Liver (tissue), 9 donors: ENCODE measurements around the gene MPPE1. TPM values are rescaled to one million over a fixed set of nuclear protein-coding genes. Genes with fewer than 3 reads are reported as not detected.
A peak's percentile ranks its signal among the peaks of the same experiment; 100 is the strongest.

Experiments used
- DNase-seq: peaks from one replicate; pipeline ENCODE4 v3.0.0-alpha.2; 2017; ENCODE audit warnings: low spot score
- H3K27ac ChIP-seq, 2 donors: one replicate each; pipeline ENCODE4 v1.7.0; 2013; ENCODE audit warnings: inconsistent platforms in 2 of 2, low read length in 2 of 2, control low read depth in 1 of 2, low read depth in 1 of 2, mild to moderate bottlenecking in 1 of 2
- H3K27me3 ChIP-seq, 4 donors: one replicate each; pipeline versions ENCODE4 v1.6.1 to v1.7.0; 2013; ENCODE audit warnings: low read length in 3 of 4, inconsistent platforms in 1 of 4, mild to moderate bottlenecking in 1 of 4, moderate library complexity in 1 of 4; ENCODE audit not compliant: control insufficient read depth in 4 of 4, insufficient read depth in 4 of 4
- H3K36me3 ChIP-seq, 4 donors: one replicate each; pipeline versions ENCODE4 v1.6.1 to v1.7.0; 2013; ENCODE audit warnings: low read length in 3 of 4, mild to moderate bottlenecking in 3 of 4, low read depth in 1 of 4, moderate library complexity in 1 of 4; ENCODE audit not compliant: control insufficient read depth in 4 of 4, insufficient read depth in 3 of 4
- H3K4me1 ChIP-seq, 4 donors: one replicate each; pipeline versions ENCODE4 v1.6.1 to v1.7.0; 2013; ENCODE audit warnings: low read length in 3 of 4, mild to moderate bottlenecking in 3 of 4, moderate library complexity in 1 of 4; ENCODE audit not compliant: control insufficient read depth in 4 of 4, insufficient read depth in 4 of 4
- H3K4me3 ChIP-seq, 3 donors: one replicate each; pipeline versions ENCODE4 v1.6.1 to v1.7.0; 2013; ENCODE audit warnings: low read length in 3 of 3, control low read depth in 1 of 3, low read depth in 1 of 3, mild to moderate bottlenecking in 1 of 3
- H3K9ac ChIP-seq, 2 donors: one replicate each; pipeline ENCODE4 v1.7.0; 2013; ENCODE audit warnings: low read length in 2 of 2, mild to moderate bottlenecking in 2 of 2, moderate library complexity in 2 of 2, control low read depth in 1 of 2, low read depth in 1 of 2
- H3K9me3 ChIP-seq, 4 donors: one replicate each; pipeline versions ENCODE4 v1.6.1 to v1.7.0; 2013; ENCODE audit warnings: low read length in 3 of 4; ENCODE audit not compliant: control insufficient read depth in 4 of 4
- EGR1 ChIP-seq, 2 donors: IDR thresholded peaks; 2 replicates each; pipeline ENCODE4 v1.6.1; 2016 to 2018; ENCODE audit warnings: antibody characterized with exemption in 2 of 2, low read depth in 2 of 2
- FOXA1 ChIP-seq: IDR thresholded peaks from 2 replicates; pipeline ENCODE4 v1.6.1; 2016; ENCODE audit warnings: antibody characterized with exemption
- FOXA2 ChIP-seq: IDR thresholded peaks from 2 replicates; pipeline ENCODE4 v1.6.1; 2016; ENCODE audit warnings: antibody characterized with exemption
- GABPA ChIP-seq, 2 donors: IDR thresholded peaks in 1 of 2; conservative IDR thresholded peaks in 1 of 2; 2 replicates each; pipeline ENCODE4 v1.6.1; 2016; ENCODE audit warnings: antibody characterized with exemption in 2 of 2, mild to moderate bottlenecking in 1 of 2, moderate library complexity in 1 of 2
- HNF4G ChIP-seq: IDR thresholded peaks from 2 replicates; pipeline ENCODE4 v1.6.1; 2016; ENCODE audit warnings: antibody characterized with exemption
- JUND ChIP-seq, 2 donors: IDR thresholded peaks; 2 replicates each; pipeline ENCODE4 v1.6.1; 2016; ENCODE audit warnings: antibody characterized with exemption in 2 of 2
- NR2F2 ChIP-seq: IDR thresholded peaks from 2 replicates; pipeline ENCODE4 v1.6.1; 2016; ENCODE audit warnings: antibody characterized with exemption
- RXRA ChIP-seq, 2 donors: IDR thresholded peaks; 2 replicates each; pipeline ENCODE4 v1.6.1; 2017 to 2018; ENCODE audit warnings: antibody characterized with exemption in 2 of 2, mild to moderate bottlenecking in 1 of 2
- SP1 ChIP-seq: IDR thresholded peaks from 2 replicates; pipeline ENCODE4 v1.6.1; 2018; ENCODE audit warnings: antibody characterized with exemption, mild to moderate bottlenecking
- ZBTB33 ChIP-seq: IDR thresholded peaks from 2 replicates; pipeline ENCODE4 v1.6.1; 2016; ENCODE audit warnings: antibody characterized with exemption
- WGBS: extraction: QIAGEN DNeasy Blood & Tissue Kit; methylation state at CpG from one replicate; pipeline ENCODE4 v1.1.7; 2013; 5-methylcytosine and 5-hydroxymethylcytosine counted together
- polyA plus RNA-seq, 2 donors: library from polyadenylated mRNA; stranded (reverse) in 1 of 2; unstranded in 1 of 2; fragments of 200-250 nt in 1 of 2; fragments of >200 nt in 1 of 2; fragmentation: Nextera tagmentation in 1 of 2; extraction: Ambion mirVana in 1 of 2; gene quantifications; one replicate each; pipeline versions ENCODE4 v1.2.1 to v1.2.3, GENCODE V29; 2013 to 2015
- total RNA-seq, 2 donors: library from RNA; depleted of rRNA; stranded (reverse); fragments of >200 nt; gene quantifications; one replicate each; pipeline ENCODE4 v1.2.3, GENCODE V29; 2014
- TF ChIP-seq, protein P1 (sequence below): fragments of 150-350 bp; IDR thresholded peaks from 2 replicates; pipeline ENCODE4 v1.5.1; 2017; ENCODE audit warnings: improper control_type of control experiment, low read depth, low read length; ENCODE audit not compliant: missing input control
- donor health status: healthy.
- donor health status: healthy.
- donor health status: healthy.
- donor health status: healthy.
- donor health status: healthy.

The MPPE1 gene
- total and polyA plus RNA-seq, 4 donors, result 9.8 to 31.6 (median 26.1) TPM

DNA sequence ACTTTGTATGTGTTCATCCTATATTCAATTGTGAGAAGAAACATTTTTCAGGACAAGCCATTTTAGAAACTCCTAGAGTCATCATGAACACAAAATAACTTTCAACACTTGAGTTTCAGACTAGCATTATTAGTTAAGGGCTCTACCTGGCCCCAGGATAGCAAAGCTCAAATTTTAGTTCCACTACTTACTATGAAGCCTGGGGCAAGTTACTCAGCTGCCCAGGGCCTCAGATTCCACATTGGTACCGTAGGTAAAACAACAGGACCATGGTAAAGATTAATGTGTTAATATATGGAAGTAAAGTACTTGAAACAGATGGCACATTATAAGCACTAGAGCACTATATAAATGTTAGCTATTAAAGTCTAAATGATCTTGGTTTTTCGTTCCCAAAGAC lies 19.4 kb downstream of the MPPE1 start:
- H3K36me3 ChIP-seq, result peaks cover 2 to 44% (median 39%) of the 10 kb centered on the region in 4 donors
- H3K27me3 ChIP-seq, result no peaks in the 10 kb centered on the region
- H3K4me3 ChIP-seq, result no peak overlapping the region
- TF ChIP-seq EGR1 (IDR thresholded peaks at IDR 0.05; ENCODE audit: low read depth in 2 of 2) (no peak), RXRA (IDR thresholded peaks at IDR 0.05) (no peak), JUND (IDR thresholded peaks at IDR 0.05) (no peak), ZBTB33 (no peak), FOXA2 (no peak)
- no peak overlapping the region for H3K9ac ChIP-seq
- no peak for DNase-seq
- H3K9me3 ChIP-seq, result no peaks in the 10 kb centered on the region
- peaks cover 2 to 12% (median 7%) of the 10 kb centered on the region in 4 donors for H3K4me1 ChIP-seq
- H3K27ac ChIP-seq, result no peak overlapping the region
- 96% methylated on average over 2 of the region's 2 CpGs for WGBS

- Histone ChIP-seq H3K36me3 (peaks cover 2 to 38% (median 33%) of the 10 kb centered on the region in 4 donors), H3K4me3 (no peak overlapping the region), H3K27me3 (no peaks in the 10 kb centered on the region), H3K27ac (peak overlapping the region in 1 of 2 donors; percentile 4), H3K4me1 (peaks cover 2 to 11% (median 6%) of the 10 kb centered on the region in 4 donors), H3K9me3 (no peaks in the 10 kb centered on the region), H3K9ac (no peak overlapping the region)
- 83% methylated on average over 8 of the region's 8 CpGs for WGBS
- TF ChIP-seq SP1 (no peak), JUND (IDR thresholded peaks at IDR 0.05) (no peak), HNF4G (no peak), NR2F2 (no peak), GABPA (IDR thresholded peaks at IDR 0.05 in 1 of 2, conservative IDR thresholded peaks at IDR 0.05 in 1 of 2) (no peak), FOXA1 (no peak), ZBTB33 (no peak)
- TF ChIP-seq, protein P1, sequence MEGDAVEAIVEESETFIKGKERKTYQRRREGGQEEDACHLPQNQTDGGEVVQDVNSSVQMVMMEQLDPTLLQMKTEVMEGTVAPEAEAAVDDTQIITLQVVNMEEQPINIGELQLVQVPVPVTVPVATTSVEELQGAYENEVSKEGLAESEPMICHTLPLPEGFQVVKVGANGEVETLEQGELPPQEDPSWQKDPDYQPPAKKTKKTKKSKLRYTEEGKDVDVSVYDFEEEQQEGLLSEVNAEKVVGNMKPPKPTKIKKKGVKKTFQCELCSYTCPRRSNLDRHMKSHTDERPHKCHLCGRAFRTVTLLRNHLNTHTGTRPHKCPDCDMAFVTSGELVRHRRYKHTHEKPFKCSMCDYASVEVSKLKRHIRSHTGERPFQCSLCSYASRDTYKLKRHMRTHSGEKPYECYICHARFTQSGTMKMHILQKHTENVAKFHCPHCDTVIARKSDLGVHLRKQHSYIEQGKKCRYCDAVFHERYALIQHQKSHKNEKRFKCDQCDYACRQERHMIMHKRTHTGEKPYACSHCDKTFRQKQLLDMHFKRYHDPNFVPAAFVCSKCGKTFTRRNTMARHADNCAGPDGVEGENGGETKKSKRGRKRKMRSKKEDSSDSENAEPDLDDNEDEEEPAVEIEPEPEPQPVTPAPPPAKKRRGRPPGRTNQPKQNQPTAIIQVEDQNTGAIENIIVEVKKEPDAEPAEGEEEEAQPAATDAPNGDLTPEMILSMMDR, result no peak
- no peak for DNase-seq
Observed at GRCh38 chr18:11887328-11888128, 20.6 kb downstream of the MPPE1 start.
